ENCODE results near the gene ISG20L2.

Gene ISG20L2

DNA sequence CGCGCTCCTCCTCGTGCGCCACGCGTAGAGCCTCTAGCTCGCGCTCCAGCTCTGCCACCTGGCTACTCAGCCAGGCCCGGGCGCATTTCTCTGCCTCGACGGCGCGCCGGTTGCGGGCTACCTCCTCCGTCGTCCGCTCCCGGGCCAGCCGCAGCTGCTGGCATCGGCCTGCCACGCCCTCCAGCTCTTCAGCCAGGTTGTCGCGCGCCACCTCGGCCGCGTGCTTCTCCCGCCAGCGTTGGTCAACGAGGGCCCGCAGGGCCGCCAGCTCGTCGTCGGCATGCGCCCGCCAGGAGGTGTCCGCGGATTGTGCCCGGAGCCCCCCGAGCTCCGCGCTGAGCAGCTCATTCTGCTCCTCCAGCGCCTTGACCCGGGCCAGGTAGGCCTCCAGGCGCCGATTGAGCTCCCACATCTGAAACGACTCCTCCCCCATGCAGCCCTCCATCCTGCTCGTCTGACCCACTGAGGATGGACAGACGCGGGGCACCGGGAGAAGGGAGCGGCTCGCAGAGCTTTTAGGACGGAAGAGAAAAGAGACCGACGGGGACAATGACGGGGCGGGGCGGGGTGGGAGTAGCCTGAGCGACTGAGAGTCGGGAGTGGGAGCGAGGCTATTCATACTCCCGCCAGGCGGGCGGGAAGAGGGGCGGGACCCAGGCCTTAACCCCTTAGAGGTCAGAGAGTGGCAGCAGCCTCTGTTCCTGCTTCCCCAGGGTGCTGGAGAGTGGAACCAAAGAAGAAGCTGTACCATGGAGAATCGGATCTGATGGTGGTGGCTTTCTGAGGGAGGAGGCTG lies 51.5 kb downstream of the ISG20L2 start, which contains the start of gene NES:
Gene NES, minus strand, starts transcription at position 588 of the 796 bp plus-strand sequence. Its CDS starts 143 bp downstream, at position 445.
- H3K9ac ChIP-seq (ENCODE audit: low read length) = no peak within 1 kb of the TSS
- no peak within 1 kb of the TSS for H3K4me2 ChIP-seq (ENCODE audit: low read length)
- H3K4me3 ChIP-seq (ENCODE audit: low read depth, low read length, poor library complexity, severe bottlenecking) = no peak within 1 kb of the TSS
- H3K27me3 ChIP-seq (ENCODE audit: insufficient read depth, low read length) = peaks cover 13% of the 10 kb centered on the region
- H3F3A ChIP-seq (ENCODE audit: insufficient read depth, low read length) = no peaks in the 10 kb centered on the region
- no peaks in the 10 kb centered on the region for H3K79me2 ChIP-seq (ENCODE audit: insufficient read depth, low read length)
- TF ChIP-seq, protein P1, sequence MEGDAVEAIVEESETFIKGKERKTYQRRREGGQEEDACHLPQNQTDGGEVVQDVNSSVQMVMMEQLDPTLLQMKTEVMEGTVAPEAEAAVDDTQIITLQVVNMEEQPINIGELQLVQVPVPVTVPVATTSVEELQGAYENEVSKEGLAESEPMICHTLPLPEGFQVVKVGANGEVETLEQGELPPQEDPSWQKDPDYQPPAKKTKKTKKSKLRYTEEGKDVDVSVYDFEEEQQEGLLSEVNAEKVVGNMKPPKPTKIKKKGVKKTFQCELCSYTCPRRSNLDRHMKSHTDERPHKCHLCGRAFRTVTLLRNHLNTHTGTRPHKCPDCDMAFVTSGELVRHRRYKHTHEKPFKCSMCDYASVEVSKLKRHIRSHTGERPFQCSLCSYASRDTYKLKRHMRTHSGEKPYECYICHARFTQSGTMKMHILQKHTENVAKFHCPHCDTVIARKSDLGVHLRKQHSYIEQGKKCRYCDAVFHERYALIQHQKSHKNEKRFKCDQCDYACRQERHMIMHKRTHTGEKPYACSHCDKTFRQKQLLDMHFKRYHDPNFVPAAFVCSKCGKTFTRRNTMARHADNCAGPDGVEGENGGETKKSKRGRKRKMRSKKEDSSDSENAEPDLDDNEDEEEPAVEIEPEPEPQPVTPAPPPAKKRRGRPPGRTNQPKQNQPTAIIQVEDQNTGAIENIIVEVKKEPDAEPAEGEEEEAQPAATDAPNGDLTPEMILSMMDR (IDR thresholded peaks at IDR 0.05; ENCODE audit: low read length) = no peak
- no peak for TF ChIP-seq EZH2 (IDR thresholded peaks at IDR 0.05; ENCODE audit: borderline replicate concordance, low read length)
- H3K9me2 ChIP-seq (ENCODE audit: low read depth, low read length) = no peaks in the 10 kb centered on the region
- no peak within 1 kb of the TSS for H2AFZ ChIP-seq (ENCODE audit: low read length)
- H3K27ac ChIP-seq (ENCODE audit: low read depth, low read length, poor library complexity, severe bottlenecking) = no peak within 1 kb of the TSS
- H3K4me1 ChIP-seq (ENCODE audit: insufficient read depth, low read length, severe bottlenecking) = no peaks in the 10 kb centered on the region
- no peaks in the 10 kb centered on the region for H4K20me1 ChIP-seq (ENCODE audit: insufficient read depth, low read length)
- no peaks in the 10 kb centered on the region for H3K9me3 ChIP-seq (ENCODE audit: low read length)
- H3K36me3 ChIP-seq (ENCODE audit: insufficient read depth, low read length) = no peaks in the 10 kb centered on the region

DNA sequence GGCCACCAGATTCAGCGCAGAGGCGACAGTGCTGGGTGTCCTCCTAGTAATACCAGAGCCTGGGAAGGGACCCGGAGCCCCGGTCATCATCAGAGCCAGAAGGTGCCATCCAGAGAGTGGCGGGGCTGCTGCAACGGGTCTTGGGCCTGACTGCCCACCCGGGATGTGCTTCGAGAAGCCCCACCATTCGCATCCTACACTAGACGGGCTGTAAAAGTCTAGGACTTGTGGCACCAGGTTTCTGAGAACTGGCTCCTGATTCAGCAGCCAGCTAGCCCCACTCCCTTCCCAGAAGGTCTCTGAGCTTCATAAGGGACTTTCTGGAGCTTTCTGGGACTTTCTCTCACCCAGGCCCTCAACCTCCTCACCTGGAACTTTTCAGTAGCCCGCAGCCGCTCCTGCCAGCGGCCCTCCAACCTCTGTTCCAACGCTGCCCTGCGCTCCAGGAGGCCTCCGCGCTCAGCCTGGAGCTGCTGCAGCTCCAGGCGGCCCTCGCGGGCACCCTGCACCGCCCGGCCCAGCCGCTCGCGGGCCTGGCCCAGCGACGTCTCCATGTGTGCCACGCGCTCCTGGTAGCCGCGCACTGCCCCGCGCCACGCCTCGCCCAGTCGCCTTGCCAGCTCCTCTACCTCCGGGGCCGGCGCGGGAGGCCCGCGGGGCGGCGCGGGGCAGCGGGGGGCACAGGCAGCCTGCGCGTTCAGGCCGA lies 52.3 kb downstream of the ISG20L2 start:
- Histone ChIP-seq H3K4me2 (ENCODE audit: low read length) (no peak overlapping the region), H3K4me1 (ENCODE audit: insufficient read depth, low read length, severe bottlenecking) (no peaks in the 10 kb centered on the region), H3K9me3 (ENCODE audit: low read length) (no peaks in the 10 kb centered on the region), H3K4me3 (ENCODE audit: low read depth, low read length, poor library complexity, severe bottlenecking) (no peak overlapping the region), H2AFZ (ENCODE audit: low read length) (no peak overlapping the region), H4K20me1 (ENCODE audit: insufficient read depth, low read length) (no peaks in the 10 kb centered on the region), H3K9me2 (ENCODE audit: low read depth, low read length) (no peaks in the 10 kb centered on the region), H3K27ac (ENCODE audit: low read depth, low read length, poor library complexity, severe bottlenecking) (no peak overlapping the region), H3K79me2 (ENCODE audit: insufficient read depth, low read length) (no peaks in the 10 kb centered on the region), H3K9ac (ENCODE audit: low read length) (no peak overlapping the region), H3K36me3 (ENCODE audit: insufficient read depth, low read length) (no peaks in the 10 kb centered on the region), H3F3A (ENCODE audit: insufficient read depth, low read length) (no peaks in the 10 kb centered on the region), H3K27me3 (ENCODE audit: insufficient read depth, low read length) (peaks cover 11% of the 10 kb centered on the region)
- TF ChIP-seq, protein P1 (IDR thresholded peaks at IDR 0.05; ENCODE audit: low read length) = no peak
- TF ChIP-seq EZH2 (IDR thresholded peaks at IDR 0.05; ENCODE audit: borderline replicate concordance, low read length) = no peak

DNA sequence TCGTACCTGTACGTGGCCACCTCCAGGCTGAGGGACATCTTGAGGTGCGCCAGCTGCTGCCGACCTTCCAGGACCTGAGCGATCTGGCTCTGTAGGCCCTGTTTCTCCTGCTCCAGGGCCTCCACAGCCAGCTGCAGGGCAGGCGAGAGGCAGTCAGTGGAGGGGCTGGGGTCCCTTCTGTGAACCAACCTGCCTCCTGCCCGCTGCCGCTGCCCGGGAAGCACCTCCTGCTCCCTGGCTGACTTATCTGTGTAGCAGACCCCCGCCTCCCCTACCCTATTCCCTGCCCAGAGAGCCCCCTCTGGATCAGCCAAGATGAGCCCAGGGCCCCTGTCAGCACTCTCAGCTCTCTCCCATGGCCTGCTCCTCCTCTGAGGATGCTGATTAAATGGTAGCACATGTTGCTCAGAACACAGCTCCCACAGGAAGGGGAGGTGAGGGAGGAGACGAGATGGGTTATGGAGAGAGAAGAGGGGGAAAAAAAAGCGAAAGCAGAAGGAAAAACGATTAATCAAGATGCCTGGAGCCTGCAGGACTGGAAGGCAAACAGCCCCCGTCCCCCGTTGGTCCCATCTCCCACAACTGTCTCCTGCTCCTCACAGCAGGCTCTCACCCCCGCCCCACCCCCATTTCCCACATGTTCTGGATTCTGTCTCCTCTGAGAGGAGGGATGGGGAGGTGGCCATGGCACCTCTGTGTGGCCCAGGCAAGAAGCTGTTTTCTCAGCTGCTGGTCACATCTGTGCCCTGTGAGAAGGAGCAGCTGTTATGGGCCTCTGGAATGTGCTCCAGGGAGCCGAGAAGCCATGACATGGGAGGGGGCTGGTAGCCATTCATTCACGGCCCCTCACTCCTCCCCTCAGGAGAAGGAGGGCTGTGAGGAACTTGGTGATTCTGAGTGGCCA lies 53.1 kb downstream of the ISG20L2 start:
- Histone ChIP-seq H4K20me1 (ENCODE audit: insufficient read depth, low read length) (no peaks in the 10 kb centered on the region), H3K79me2 (ENCODE audit: insufficient read depth, low read length) (no peaks in the 10 kb centered on the region), H3K4me1 (ENCODE audit: insufficient read depth, low read length, severe bottlenecking) (no peaks in the 10 kb centered on the region), H3K4me2 (ENCODE audit: low read length) (no peak overlapping the region), H2AFZ (ENCODE audit: low read length) (no peak overlapping the region), H3K27ac (ENCODE audit: low read depth, low read length, poor library complexity, severe bottlenecking) (no peak overlapping the region), H3K36me3 (ENCODE audit: insufficient read depth, low read length) (no peaks in the 10 kb centered on the region), H3F3A (ENCODE audit: insufficient read depth, low read length) (no peaks in the 10 kb centered on the region), H3K27me3 (ENCODE audit: insufficient read depth, low read length) (peaks cover 12% of the 10 kb centered on the region), H3K9me3 (ENCODE audit: low read length) (no peaks in the 10 kb centered on the region), H3K9ac (ENCODE audit: low read length) (no peak overlapping the region), H3K9me2 (ENCODE audit: low read depth, low read length) (no peaks in the 10 kb centered on the region), H3K4me3 (ENCODE audit: low read depth, low read length, poor library complexity, severe bottlenecking) (no peak overlapping the region)
- no peak for TF ChIP-seq EZH2 (IDR thresholded peaks at IDR 0.05; ENCODE audit: borderline replicate concordance, low read length)
- TF ChIP-seq, protein P1 (IDR thresholded peaks at IDR 0.05; ENCODE audit: low read length) = no peak

All from OCI-LY1 (cell line).